ENCODE measurements around the gene RNASE8. TPM values are rescaled to one million over a fixed set of nuclear protein-coding genes. Genes with fewer than 3 reads are reported as not detected.

Gene RNASE8
- total RNA-seq, 1 donor from 2014 or later = not detected

- intact Hi-C loops (cut with DNase I) = no loop called here
- no peak for ATAC-seq (ENCODE audit: poor library complexity)
- DNase-seq = no peak
Measured at GRCh38 chr14:21096978-21097635, 39.5 kb downstream of the RNASE8 start.

GRCh38 chr14:21097636-21098075 is 40.0 kb downstream of the RNASE8 start:
- peak; percentile 50 for DNase-seq
- intact Hi-C loops (cut with DNase I) = no loop called here
- ATAC-seq (ENCODE audit: poor library complexity) = peak; percentile 9

GRCh38 chr14:21098076-21098891 is 40.7 kb downstream of the RNASE8 start, which contains the start of gene ZNF219:
Gene ZNF219 (minus strand): TSS chr14:21098655. CDS start chr14:21093591, 5,064 bp downstream.
- intact Hi-C loops (cut with DNase I) = no loop called here
- ATAC-seq (ENCODE audit: poor library complexity) (peak; percentile 60), DNase-seq (peak; percentile 77)

GRCh38 chr14:21098892-21099595 is 41.4 kb downstream of the RNASE8 start:
- ATAC-seq (ENCODE audit: poor library complexity) (no peak), DNase-seq (no peak)
- intact Hi-C loops (cut with DNase I) = no loop called here

- DNase-seq (no peak), ATAC-seq (ENCODE audit: poor library complexity) (no peak)
- intact Hi-C loops (cut with DNase I) = no loop called here
Measured at GRCh38 chr14:21099596-21099985, 42.0 kb downstream of the RNASE8 start.

- no peak for ATAC-seq (ENCODE audit: poor library complexity)
- no peak for DNase-seq
- intact Hi-C loops (cut with DNase I) = loop anchor here (5.0 kb wide), 1 partner anchor 84 kb away; no protein-coding TSS in a partner anchor
Measured at GRCh38 chr14:21100931-21101330, 43.3 kb downstream of the RNASE8 start, which contains the start of gene TMEM253. Gene TMEM253 (plus strand): TSS chr14:21101066. CDS start chr14:21101344, 278 bp downstream.

GRCh38 chr14:21101802-21102413 is 44.3 kb downstream of the RNASE8 start:
- ATAC-seq (ENCODE audit: poor library complexity) = no peak
- intact Hi-C loops (cut with DNase I) = loop anchor here (5.0 kb wide), 1 partner anchor 85 kb away; no protein-coding TSS in a partner anchor
- no peak for DNase-seq

GRCh38 chr14:21102521-21103410 is 45.1 kb downstream of the RNASE8 start:
- ATAC-seq (ENCODE audit: poor library complexity) = no peak
- DNase-seq = no peak
- intact Hi-C loops (cut with DNase I) = loop anchor here (5.0 kb wide), 1 partner anchor 85 kb away; no protein-coding TSS in a partner anchor

GRCh38 chr14:21103411-21103709 is 45.7 kb downstream of the RNASE8 start:
- intact Hi-C loops (cut with DNase I) = loop anchor here (5.0 kb wide), 1 partner anchor 86 kb away; no protein-coding TSS in a partner anchor
- ATAC-seq (ENCODE audit: poor library complexity) (no peak), DNase-seq (no peak)

GRCh38 chr14:21103710-21104447 is 46.3 kb downstream of the RNASE8 start:
- DNase-seq (peak; percentile 97), ATAC-seq (ENCODE audit: poor library complexity) (peak; percentile 96)
- intact Hi-C loops (cut with DNase I) = loop anchor here (1.0 to 5.0 kb wide), 2 partner anchors 33 to 87 kb away; no protein-coding TSS in a partner anchor

GRCh38 chr14:21104448-21105060 is 46.9 kb downstream of the RNASE8 start:
- DNase-seq (peak; percentile 87), ATAC-seq (ENCODE audit: poor library complexity) (peak; percentile 83)
- intact Hi-C loops (cut with DNase I) = loop anchor here (1.0 to 5.0 kb wide), 3 partner anchors 33 to 407 kb away; no protein-coding TSS in a partner anchor

GRCh38 chr14:21105095-21105494 is 47.5 kb downstream of the RNASE8 start:
- ATAC-seq (ENCODE audit: poor library complexity) (no peak), DNase-seq (no peak)
- intact Hi-C loops (cut with DNase I) = loop anchor here (5.0 kb wide), 1 partner anchor 408 kb away; no protein-coding TSS in a partner anchor

- intact Hi-C loops (cut with DNase I) = loop anchor here (5.0 kb wide), 1 partner anchor 409 kb away; no protein-coding TSS in a partner anchor
- DNase-seq = no peak
- no peak for ATAC-seq (ENCODE audit: poor library complexity)
Measured at GRCh38 chr14:21106176-21106497, 48.5 kb downstream of the RNASE8 start.

GRCh38 chr14:21106498-21107282 is 49.1 kb downstream of the RNASE8 start:
- intact Hi-C loops (cut with DNase I) = loop anchor here (5.0 kb wide), 1 partner anchor 409 kb away; no protein-coding TSS in a partner anchor
- peak; percentile 26 for ATAC-seq (ENCODE audit: poor library complexity)
- DNase-seq = peak; percentile 89

- DNase-seq (no peak), ATAC-seq (ENCODE audit: poor library complexity) (no peak)
- intact Hi-C loops (cut with DNase I) = loop anchor here (5.0 kb wide), 1 partner anchor 410 kb away; no protein-coding TSS in a partner anchor
Measured at GRCh38 chr14:21107283-21107800, 49.7 kb downstream of the RNASE8 start.

Data from Right ventricle myocardium superior (tissue), 1 donor.